Measurements from ENCODE around the gene CENPU.
"Not testable (repeated sequence)": the region's sequence is repeated elsewhere in the genome, so short reads cannot be mapped to it uniquely, and the experiment has no call there.

CENPU gene

DNA sequence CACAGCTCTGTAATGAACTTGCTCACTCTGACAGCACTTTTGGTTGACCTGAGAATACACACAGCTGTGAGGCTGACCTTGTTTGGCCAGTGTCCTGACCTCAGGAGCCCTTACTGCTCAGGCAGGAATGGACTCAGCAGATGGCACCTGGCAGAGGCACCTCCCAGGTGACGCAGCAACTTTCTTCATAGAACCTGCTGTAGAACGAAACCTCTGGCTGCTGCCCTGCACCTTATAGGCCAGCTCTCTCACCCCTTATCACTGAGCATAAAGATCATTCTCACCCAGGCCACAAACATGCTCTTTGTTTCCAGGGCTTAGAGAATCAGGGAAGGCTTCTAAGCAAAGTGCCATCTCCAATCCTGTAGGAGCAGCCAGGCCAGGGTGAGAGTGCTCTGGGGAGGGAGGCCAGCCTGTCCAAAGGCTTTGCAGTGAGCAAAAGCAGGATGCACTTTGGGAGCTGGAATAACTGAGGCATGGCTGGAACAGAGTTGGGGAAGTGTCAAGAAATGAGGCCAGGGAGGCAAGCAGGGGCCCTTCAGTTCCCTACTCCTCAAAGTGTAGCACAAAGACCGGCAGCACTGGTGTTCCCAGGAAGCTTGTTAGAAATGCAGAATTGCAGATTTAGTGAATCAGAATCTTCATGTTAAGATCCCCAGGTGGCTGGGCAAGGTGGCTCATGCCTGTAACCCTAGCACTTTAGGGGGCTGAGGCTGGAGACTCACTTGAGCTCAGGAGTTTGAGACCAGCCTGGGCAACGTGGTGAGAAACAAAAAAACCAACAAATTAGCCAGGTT lies 13.3 kb upstream of the CENPU start:
- Histone ChIP-seq H3K4me2 (peak overlapping the region; percentile 65 to 90 (median 81)), H3K4me3 (peak overlapping the region in 3 of 10 experiments; percentile 4 to 11 (median 10); a peak in 2 of 20 replicates), H3K36me3 (peaks cover 0 to 7% (median 2%) of the 10 kb centered on the region in 11 experiments; a peak in 7 of 22 replicates), H3K4me1 (peaks cover 28 to 97% (median 49%) of the 10 kb centered on the region in 10 experiments), H3K27me3 (no peaks in the 10 kb centered on the region), H3K9ac (peak overlapping the region in 9 of 11 experiments; percentile 34 to 77 (median 61); a peak in 17 of 22 replicates), H4K20me1 (peaks cover 0 to 55% (median 0%) of the 10 kb centered on the region in 11 experiments; a peak in 7 of 22 replicates), H3K9me3 (replicated peaks in 1 of 11) (peaks cover 0 to 3% (median 0%) of the 10 kb centered on the region in 11 experiments; a peak in 5 of 22 replicates), H3K27ac (peak overlapping the region in 9 of 11 experiments; percentile 56 to 83 (median 69); a peak in 18 of 22 replicates)
- TF ChIP-seq Cebpa-rat (IDR thresholded peaks at IDR 0.05), result no peak

GRCh38 chr4:184745831-184746795 lies 12.2 kb upstream of the CENPU start:
- H3K36me3 ChIP-seq, result peaks cover 0 to 2% (median 0%) of the 10 kb centered on the region in 11 experiments; a peak in 1 of 22 replicates
- peaks cover 17 to 93% (median 39%) of the 10 kb centered on the region in 10 experiments for H3K4me1 ChIP-seq
- peaks cover 0 to 15% (median 7%) of the 10 kb centered on the region in 11 experiments; a peak in 20 of 22 replicates for H3K9me3 ChIP-seq (replicated peaks in 1 of 11)
- H3K9ac ChIP-seq, result peak overlapping the region; percentile 13 to 77 (median 53); a peak in 21 of 22 replicates
- H3K4me3 ChIP-seq, result peak overlapping the region in 6 of 10 experiments; percentile 4 to 18 (median 12); a peak in 4 of 20 replicates
- H3K27me3 ChIP-seq, result no peaks in the 10 kb centered on the region
- peak overlapping the region; percentile 35 to 83 (median 66) for H3K27ac ChIP-seq
- H3K4me2 ChIP-seq, result peak overlapping the region; percentile 65 to 90 (median 81)
- TF ChIP-seq Cebpa-rat (IDR thresholded peaks at IDR 0.05), result no peak
- peaks cover 0 to 44% (median 0%) of the 10 kb centered on the region in 11 experiments; a peak in 7 of 22 replicates for H4K20me1 ChIP-seq

GRCh38 chr4:184744236-184744635 lies 10.3 kb upstream of the CENPU start:
- peak overlapping the region in 2 of 11 experiments; percentile 12 to 13; a peak in 1 of 22 replicates for H3K27ac ChIP-seq
- H3K9ac ChIP-seq, result no peak overlapping the region
- 0 out of 22 replicates have a peak overlapping the region, but pooled peaks of 1 of the 11 experiments have one; percentile 1 for H3K4me2 ChIP-seq
- peaks cover 0 to 21% (median 16%) of the 10 kb centered on the region in 11 experiments; a peak in 20 of 22 replicates for H3K9me3 ChIP-seq (replicated peaks in 1 of 11)
- peaks cover 26 to 93% (median 49%) of the 10 kb centered on the region in 10 experiments for H3K4me1 ChIP-seq
- no peak for TF ChIP-seq Cebpa-rat (IDR thresholded peaks at IDR 0.05)
- H3K36me3 ChIP-seq, result peaks cover 0 to 4% (median 0%) of the 10 kb centered on the region in 11 experiments; a peak in 1 of 22 replicates
- peaks cover 0 to 25% (median 0%) of the 10 kb centered on the region in 11 experiments; a peak in 5 of 22 replicates for H4K20me1 ChIP-seq
- H3K4me3 ChIP-seq, result no peak overlapping the region
- no peaks in the 10 kb centered on the region for H3K27me3 ChIP-seq

GRCh38 chr4:184743650-184744049 lies 9.8 kb upstream of the CENPU start:
- TF ChIP-seq Cebpa-rat (IDR thresholded peaks at IDR 0.05), result no peak
- Histone ChIP-seq H3K4me2 (no peak overlapping the region), H3K27me3 (no peaks in the 10 kb centered on the region), H4K20me1 (peaks cover 0 to 19% (median 0%) of the 10 kb centered on the region in 11 experiments; a peak in 4 of 22 replicates), H3K36me3 (peaks cover 0 to 4% (median 0%) of the 10 kb centered on the region in 11 experiments; a peak in 1 of 22 replicates), H3K4me1 (peaks cover 31 to 93% (median 52%) of the 10 kb centered on the region in 10 experiments), H3K4me3 (no peak overlapping the region), H3K27ac (peak overlapping the region in 2 of 11 experiments; percentile 12 to 13; a peak in 2 of 22 replicates), H3K9me3 (replicated peaks in 1 of 11) (peaks cover 0 to 21% (median 16%) of the 10 kb centered on the region in 11 experiments; a peak in 20 of 22 replicates), H3K9ac (no peak overlapping the region)

GRCh38 chr4:184741651-184742050 lies 7.8 kb upstream of the CENPU start:
- H3K4me2 ChIP-seq, H3K27ac ChIP-seq, H4K20me1 ChIP-seq, H3K4me3 ChIP-seq, H3K9ac ChIP-seq, H3K27me3 ChIP-seq, H3K36me3 ChIP-seq: not testable (repeated sequence)
- H3K9me3 ChIP-seq (replicated peaks in 1 of 11), result peaks cover 0 to 21% (median 16%) of the 10 kb centered on the region in 11 experiments; a peak in 20 of 22 replicates
- peaks cover 23 to 78% (median 35%) of the 10 kb centered on the region in 10 experiments for H3K4me1 ChIP-seq

DNA sequence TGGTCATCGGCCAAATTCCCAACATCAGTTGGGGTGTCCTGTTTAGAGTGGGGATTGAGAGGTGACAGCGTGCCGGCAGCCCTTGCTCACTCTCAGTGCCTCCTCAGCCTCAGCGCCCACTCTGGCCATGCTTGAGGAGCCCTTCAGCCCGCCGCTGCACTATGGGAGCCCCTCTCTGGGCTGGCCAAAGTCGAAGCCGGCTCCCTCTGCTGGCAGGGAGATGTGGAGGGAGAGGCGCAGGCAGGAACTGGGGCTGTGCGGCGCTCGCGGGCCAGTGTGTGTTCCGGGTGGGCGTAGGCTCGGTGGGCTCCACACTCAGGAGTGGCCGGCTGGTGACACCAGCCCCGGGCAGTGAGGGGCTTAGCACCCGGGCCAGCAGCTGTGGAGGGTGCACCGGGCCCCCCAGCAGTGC lies 7.1 kb upstream of the CENPU start:
- Histone ChIP-seq H3K27me3 (no peaks in the 10 kb centered on the region), H3K4me2 (peak overlapping the region in 3 of 11 experiments; percentile 57 to 74 (median 73); a peak in 5 of 22 replicates), H3K4me3 (no peak overlapping the region; a peak in 1 of 20 replicates), H3K27ac (0 out of 22 replicates have a peak overlapping the region, but pooled peaks of 2 of the 11 experiments have one; percentile 4 to 26), H3K9me3 (replicated peaks in 1 of 11) (peaks cover 0 to 21% (median 16%) of the 10 kb centered on the region in 11 experiments; a peak in 20 of 22 replicates), H4K20me1 (no peaks in the 10 kb centered on the region; a peak in 1 of 22 replicates), H3K36me3 (0 out of 22 replicates have a peak, but pooled peaks cover 0 to 4% (median 0%) of the 10 kb centered on the region in 11 experiments), H3K4me1 (peaks cover 17 to 71% (median 29%) of the 10 kb centered on the region in 10 experiments), H3K9ac (no peak overlapping the region)
- TF ChIP-seq Cebpa-rat (IDR thresholded peaks at IDR 0.05), result no peak

DNA sequence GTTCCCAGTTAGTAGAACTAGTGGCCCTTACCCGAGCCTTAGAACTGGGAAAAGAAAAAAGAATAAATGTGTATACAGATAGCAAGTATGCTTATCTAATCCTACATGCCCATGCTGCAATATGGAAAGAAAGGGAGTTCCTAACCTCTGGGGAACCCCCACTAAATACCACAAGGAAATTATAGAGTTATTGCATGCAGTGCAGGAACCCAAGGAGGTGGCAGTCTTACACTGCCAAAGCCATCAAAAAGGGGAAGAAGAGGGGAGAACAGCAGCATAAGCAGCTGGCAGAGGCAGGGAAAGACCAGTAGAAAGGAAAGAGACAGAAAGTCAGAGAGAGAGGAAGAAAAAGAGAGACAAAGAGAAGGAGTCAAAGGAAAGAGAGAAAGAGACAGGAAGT lies 5.7 kb upstream of the CENPU start:
- Histone ChIP-seq H3K4me1 (peaks cover 20 to 65% (median 29%) of the 10 kb centered on the region in 10 experiments), H3K4me2 (peak overlapping the region; percentile 27 to 74 (median 57); a peak in 20 of 22 replicates), H3K9ac (peak overlapping the region in 9 of 11 experiments; percentile 6 to 52 (median 37); a peak in 10 of 22 replicates), H3K9me3 (replicated peaks in 1 of 11) (peaks cover 0 to 21% (median 16%) of the 10 kb centered on the region in 11 experiments; a peak in 20 of 22 replicates), H3K27ac (peak overlapping the region in 10 of 11 experiments; percentile 38 to 70 (median 58); a peak in 19 of 22 replicates)
- H4K20me1 ChIP-seq, H3K36me3 ChIP-seq, H3K27me3 ChIP-seq, H3K4me3 ChIP-seq: not testable (repeated sequence)
